Activated CD8-positive, alpha-beta memory T cell treated with anti-CD3 and anti-CD28 coated beads for 24 hours (primary cell): ENCODE measurements around the gene GALNT9.
"Not testable (repeated sequence)": the region's sequence is repeated elsewhere in the genome, so short reads cannot be mapped to it uniquely, and the experiment has no call there.

Experiments used
- DNase-seq: peaks from one replicate; pipeline ENCODE4 v3.0.0-alpha.2; 2020

GALNT9 gene

DNA sequence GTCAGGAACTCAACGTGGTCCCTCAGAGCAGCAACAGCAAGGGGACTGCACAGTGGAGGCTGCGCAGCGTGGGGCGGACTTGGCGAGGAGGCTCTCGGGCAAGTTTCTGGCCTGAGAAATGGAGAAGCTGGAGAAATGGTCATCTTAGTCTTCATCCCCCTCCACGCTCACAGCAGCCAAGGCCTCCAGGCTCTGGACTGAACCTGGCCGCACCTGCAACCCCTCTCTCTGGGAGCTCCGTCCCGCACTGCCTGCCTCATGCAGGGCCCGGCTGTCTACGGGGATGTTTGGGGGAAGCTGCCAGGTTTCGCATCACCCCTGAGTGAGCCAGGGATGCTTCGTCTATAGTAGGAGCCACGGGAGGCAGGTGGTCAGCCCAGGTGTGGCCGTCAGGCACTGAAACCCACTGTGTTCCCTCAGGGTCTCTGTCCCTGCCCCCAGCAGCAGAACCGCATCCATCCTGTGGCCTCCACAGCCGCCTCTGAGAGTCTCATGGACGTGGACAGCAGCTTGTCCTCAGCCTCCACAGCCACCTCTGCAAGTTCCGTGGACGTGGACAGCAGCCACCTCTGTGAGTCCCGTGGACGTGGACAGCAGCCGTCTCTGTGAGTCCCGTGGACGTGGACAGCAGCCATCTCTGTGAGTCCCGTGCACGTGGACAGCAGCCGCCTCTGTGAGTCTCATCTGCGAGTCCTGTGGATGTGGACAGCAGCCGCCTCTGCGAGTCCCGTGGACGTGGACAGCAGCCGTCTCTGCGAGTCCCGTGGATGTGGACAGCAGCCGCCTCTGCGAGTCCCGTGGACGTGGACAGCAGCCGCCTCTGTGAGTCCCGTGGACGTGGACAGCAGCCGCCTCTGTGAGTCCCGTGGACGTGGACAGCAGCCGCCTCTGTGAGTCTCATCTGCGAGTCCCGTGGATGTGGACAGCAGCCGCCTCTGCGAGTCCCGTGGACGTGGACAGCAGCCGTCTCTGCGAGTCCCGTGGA is 29.1 kb upstream of the GALNT9 start:
- not testable (repeated sequence) for DNase-seq

DNA sequence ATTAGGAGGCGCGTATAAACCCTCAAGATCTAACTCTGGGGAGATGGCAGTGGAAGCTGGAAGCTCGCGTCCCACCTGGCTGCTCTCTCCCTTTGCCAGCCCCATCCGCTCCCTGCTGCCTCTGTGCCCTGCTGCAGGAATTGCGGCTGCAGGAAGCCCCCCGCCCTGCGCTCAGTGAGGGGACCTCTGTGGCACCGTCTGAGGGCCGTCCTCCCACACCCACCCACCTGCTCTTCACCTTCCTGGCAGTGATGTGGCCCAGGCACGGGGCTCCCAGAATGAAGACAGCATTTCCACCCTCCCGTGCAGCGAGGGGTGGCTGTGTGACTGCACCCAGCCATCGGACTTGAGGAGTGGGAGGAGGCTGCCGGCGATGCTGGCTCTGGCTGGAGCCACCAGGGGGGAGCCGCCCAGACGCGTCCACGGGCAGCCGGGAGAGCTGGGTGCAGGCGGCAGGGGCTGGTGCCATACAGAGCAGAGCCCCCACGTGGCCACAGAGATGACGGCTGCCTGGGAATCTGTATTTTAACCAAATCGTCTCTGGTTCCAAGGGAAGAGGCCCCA is 28.3 kb upstream of the GALNT9 start:
- no peak for DNase-seq

DNA sequence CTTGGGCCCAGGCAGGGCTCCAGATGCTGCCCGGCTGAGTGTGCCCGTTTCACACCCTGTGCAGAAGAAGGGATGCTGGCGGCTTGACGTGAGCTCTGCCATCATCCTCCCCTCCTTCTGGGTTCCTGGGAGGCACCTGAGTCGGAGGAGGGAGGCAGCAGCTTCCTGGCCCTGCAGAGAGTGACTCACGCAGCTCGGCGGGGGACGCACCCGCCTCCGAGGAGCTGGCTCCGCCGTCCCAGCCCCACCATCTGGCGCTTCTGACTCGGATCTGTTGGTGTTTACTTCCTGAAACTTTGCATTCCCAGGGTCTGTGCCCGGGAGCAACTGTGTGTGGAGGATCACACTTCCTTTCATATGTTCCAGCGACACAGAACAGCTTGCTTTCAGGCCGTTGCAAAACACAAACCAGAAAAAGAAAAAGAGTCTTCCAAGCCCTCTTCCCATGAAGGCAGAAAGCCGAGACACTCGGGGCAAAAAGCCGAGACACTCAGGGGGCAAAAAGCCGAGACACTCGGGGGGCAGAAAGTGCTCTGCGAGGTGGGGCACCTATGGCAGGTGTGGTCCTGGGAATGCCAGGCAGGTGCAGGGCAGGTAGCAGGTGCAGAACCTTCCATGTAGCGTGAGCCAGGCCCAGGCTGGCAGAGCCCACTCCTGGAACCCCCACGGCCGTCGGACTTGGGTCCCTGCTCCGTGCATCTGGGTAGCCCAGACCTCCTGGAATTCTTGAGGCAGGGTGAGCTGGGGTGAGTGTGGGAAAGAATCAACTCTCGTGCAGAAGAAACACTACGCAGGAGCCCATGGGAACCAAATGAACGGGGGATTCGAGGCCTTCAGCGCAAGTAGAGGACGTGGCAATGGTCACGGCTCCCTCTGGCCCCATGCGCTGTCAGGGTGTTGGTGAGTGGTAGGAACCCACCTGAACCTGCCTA is 27.6 kb upstream of the GALNT9 start:
- no peak for DNase-seq

DNA sequence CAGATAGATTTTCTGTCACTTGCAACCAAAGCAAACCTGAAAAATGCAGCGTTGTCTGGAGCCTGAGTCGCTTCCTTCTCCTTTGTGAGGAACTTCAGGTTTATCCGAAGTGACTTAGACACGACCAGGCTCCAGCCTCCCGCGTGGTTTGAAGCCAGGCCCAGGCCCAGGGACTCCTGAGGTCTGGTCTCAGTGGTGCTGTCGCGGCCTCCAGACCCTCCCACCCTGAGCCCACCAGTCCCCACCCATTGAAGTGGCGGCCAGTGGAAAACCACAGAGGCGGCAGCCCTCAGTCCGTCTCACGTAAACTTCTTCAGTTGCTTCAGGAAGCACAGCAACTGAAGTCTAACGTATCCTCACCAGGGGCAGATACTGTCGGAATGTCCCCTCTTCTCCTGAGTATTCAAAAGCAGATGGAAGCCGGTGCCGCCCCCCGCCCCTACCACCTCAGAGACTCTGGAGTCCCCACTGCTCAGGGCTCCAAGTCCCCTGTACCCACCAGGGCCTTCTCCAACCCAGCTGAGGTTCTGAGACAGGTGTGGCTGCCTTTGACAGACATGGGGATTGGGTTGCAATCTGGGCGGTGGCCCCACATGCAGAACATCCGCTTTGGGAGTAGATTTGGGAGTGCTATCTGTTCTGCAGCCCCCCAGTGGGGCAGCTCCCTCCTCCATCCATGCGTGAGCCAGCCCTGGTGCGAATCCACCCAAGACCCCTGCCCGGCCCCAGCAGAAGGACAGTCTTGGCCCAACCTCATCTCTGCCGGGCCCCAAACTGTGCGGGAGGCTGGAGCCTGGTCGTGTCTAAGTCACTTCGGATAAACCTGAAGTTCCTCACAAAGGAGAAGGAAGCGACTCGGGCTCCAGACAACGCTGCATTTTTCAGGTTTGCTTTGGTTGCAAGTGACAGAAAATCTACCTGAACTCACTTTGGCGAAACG is 26.6 kb upstream of the GALNT9 start:
- no peak for DNase-seq

DNA sequence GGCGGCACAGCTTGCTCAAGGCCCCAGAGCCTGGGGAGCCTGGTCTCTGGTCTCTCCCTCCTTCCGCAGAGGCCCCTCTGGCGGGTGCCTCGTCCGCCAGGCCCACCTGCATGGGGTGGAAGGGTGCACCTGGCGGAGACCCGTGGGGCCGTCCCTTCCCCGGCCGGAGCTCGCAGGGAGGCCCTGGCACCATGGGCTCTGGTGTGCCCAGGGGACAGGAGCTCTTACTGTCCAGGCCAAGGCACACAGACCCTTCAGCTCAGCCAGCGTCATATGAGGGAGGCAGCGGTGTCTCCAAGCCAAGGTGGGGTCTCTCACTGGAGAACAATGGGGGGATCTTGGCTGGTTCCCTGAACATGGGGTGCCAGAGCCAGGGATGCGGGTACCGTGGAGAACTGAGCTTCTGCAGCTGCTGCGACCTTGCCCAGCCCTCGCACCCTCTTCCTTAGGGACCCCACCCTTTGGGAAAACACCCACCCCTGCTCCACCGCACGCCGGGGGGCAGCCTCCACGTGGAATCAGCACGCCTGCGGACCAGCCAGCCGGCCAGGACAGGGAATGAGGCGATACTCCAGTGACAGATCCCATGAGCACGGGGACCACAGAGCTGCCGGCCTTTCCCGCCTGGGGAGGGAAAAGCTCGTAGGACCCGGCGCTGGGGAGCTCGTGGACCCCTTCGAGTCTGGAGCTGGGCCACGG is 25.7 kb upstream of the GALNT9 start:
- no peak for DNase-seq

DNA sequence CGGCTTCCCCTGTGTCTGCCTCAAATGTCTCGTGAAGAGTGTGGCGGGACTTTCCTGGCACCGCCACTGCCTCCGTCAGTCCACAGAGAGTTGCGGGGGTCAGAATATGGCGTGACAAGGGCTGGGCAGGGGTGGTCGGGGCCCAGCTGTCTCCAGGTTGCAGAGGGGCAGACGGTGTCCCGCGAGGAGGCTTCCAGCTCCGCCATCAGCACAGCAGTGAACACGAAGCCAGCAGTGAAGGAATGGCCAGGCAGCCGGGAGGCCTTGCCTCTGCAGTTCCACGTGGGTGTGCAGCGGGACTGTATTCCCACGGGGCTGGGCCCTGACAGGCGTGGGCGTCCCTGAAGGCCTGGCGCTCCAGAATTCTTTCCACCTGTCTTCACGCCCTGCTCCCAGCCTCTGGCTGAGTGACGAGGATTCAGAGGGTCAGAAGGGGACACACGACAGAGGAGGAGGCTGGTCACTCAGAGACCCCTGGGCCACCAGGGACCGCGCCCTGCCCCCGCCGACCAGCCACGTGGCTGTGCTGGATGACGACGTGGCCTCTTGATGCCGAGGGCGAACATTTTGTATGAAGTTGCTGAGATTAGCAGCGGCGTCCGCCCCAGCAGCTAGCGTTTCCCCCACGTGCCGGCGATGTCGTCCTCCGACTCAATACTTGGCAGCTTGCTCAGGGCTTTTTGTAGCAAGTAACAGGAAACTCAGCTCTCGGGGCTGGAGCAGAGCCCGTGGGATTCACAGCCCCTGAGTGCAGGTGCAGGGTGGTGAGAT is 25.0 kb upstream of the GALNT9 start:
- no peak for DNase-seq

DNA sequence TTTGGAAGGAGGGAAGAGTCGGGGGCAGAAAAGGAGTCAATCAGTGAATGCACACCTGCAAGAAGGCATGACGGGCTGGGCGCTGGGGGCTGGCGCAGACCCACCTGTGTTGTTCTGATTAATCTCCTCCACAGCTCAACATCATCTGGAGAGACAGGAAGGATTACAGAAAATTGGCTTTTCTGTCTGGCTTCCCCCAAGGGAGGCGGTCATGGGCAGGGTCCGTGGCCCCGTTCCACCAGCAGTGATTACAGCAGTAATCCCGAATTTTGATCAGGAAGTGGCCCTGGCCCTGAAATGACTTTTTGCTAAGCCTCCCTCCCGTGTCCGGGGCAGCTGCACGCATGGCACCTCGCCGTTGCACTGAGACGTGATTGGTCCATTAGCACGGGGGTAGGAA is 24.4 kb upstream of the GALNT9 start:
- no peak for DNase-seq

DNA sequence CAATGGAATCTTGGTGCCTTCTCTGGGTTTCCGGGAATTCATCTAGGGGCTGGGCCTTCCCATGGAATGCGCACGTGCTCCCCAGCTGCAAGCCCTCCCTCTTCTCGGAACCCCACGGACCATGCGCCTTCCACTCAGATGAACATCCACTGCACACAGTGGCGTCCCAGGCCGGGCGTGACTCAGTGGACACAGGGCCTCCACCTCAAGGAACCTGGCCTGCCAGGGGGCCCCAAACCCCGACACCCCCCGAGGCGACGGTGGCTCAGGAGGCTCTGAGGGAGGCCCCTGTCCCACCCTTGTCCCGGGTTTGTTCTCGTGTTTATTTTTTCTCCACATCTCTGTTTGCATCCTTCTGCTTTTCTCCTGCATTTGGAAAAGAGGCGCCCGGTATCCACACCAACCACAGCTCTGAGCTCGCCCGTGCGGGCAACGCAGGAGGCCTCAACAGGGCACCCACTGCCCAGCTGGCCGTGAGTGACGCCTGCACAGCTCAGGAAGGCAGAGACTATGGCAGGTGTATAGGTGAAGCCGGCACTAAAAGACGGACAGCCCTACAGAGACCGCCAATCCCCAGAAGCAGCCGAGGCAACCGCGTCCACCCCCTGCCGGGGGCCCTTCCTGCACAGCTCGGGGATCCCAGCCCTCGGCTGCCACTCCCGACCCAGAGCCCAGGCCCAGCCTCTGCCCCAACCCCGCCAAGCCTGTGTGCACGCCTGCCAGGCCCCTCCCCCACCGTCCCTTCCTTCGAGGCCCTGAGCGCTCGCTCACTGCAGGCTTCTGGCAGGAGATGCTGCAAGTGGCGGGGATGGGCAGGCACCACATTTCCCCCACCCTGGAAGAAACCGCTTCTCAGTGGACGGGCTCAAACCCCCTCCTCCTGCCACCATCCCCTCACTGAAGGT is 23.8 kb upstream of the GALNT9 start:
- DNase-seq = no peak

DNA sequence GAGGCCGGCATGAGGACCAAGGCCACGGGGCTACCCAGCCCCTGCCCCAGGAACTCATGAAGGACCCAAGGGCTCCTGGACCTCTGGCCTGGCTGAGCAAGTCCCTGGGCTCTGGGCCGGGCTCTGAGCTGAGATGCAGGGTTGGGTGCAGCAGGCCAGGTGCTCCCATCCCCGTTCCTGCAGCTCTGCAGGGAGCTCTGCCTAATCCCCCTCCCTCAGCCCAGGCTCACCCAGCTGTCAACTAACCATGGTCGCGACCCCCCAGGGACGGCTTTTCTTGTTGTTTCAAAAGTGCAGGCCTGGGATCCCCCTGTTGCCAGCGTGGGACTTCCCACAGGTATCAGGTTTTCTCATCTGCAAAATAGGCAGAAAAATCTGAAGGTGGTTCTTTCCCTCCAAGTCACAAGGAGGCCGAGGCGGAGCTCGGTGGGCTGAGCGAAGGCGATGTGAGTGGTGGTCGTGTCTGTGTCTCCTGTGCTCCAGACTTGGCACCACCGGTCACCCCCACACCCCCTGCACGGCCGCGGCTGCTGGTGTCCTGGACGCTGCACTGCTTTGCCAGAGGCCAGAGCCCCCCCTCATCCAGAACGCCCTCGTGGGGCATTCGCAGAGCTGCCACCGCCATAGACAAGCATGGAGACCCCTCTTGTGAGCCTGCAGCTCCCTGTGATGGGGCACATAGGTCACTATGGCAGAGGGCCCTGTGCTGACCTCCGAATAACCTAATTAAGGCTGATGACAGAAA is 22.5 kb upstream of the GALNT9 start:
- DNase-seq = no peak

DNA sequence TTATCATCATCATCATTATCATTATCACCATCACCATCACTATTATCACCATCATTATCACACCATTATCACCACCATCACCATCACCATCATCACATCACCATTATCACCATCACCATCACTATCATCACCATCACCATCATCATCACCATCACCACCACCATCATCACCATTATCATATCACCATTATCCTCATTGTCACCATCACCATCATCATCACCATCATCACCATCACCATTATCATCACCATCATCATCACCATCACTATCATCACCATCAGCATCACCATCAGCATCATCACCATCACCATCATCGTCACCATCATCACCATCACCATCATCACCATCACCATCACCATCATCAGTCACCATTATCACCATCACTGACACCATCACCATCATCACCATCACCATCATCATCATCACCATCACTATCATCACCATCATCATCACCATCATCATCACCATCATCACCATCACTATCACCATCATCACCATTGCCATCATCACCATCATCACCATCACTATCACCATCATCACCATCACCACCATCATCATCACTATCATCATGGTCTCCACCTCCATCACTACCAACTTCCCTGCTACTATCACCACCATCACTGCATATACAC is 20.2 kb upstream of the GALNT9 start:
- no peak for DNase-seq

DNA sequence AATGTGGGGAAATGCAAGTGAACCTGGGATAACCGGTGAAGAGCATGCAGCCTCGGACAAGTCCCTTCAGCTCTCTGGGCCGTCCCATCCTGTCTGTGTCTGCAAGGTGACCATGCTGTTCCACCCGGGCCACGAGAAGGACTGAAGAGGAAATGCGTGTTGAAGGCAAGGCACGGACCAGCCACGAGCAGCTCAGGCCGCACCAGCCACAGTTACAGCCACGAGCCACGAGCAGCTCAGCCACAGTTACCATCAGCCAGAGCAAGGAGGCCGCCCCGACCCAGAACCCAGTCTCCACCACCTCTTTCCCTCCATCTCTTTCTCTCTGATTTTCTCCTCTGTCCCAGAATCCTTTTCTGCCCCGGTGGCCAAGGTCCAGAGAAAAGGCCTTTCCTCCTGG is 18.8 kb upstream of the GALNT9 start:
- no peak for DNase-seq

DNA sequence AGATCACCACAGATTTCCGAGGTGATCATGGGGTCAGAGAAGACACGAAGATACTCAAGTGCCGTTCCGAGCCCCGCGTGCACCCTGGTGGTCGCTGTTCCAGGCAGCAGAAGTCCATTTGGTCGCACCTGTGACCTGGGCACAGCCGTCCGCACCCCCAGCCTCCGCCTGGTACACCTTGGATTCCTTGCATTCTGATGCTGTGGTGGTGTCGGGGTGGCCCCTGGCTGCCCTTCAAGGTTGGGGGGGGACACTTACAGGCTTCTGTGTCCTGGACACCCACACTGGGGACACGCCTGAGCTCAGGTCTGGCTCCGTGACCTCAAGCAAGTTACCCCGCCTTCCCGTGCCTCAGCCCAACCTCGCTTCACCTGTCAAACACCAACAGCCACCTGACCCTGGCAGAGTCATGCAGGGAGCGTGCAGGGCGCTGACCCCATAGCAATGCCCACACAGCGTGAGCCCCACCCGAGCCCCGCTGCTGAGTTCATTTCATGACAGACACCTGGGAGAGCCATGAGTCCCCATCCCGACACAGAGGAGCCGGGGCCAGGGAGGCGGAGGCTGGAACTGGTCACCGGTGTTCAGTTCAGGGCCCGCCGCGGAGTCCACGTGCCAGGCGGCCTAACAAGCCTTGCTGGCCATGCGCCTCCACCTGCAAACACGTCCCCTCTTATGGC is 17.9 kb upstream of the GALNT9 start:
- DNase-seq = no peak

DNA sequence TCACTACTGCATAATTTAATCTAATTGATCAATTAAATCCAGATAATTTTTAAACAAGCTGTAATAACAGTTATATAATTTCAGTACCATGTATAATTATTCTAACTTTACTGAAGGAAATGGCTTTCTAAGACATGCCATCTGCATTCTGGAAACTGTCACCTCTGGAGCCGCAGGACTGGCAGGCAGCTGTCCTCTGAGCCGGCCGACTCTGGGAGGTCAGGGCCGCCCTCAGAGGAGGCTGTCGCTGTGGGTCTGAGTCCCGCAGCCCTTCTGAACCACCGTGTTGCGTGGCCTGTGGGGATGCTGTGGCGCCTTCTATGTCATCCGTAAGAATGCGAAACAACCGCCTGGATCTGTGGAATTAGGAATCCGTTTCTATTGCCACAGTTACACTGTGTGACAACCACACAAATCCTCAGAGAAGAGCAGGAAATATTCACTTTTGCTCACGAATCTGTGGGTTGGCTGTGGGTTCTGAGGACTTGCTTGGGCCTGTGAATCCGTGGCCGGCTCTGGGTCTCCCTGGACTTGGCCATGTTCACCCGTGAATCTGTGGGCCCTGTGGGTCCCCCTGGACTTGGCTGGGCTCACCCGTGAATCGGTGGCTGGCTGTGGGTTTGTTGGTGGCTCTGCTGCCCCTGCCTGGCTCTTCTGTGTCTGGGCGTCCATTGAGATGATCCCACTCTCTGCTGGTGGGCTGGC is 17.2 kb upstream of the GALNT9 start:
- DNase-seq = no peak

DNA sequence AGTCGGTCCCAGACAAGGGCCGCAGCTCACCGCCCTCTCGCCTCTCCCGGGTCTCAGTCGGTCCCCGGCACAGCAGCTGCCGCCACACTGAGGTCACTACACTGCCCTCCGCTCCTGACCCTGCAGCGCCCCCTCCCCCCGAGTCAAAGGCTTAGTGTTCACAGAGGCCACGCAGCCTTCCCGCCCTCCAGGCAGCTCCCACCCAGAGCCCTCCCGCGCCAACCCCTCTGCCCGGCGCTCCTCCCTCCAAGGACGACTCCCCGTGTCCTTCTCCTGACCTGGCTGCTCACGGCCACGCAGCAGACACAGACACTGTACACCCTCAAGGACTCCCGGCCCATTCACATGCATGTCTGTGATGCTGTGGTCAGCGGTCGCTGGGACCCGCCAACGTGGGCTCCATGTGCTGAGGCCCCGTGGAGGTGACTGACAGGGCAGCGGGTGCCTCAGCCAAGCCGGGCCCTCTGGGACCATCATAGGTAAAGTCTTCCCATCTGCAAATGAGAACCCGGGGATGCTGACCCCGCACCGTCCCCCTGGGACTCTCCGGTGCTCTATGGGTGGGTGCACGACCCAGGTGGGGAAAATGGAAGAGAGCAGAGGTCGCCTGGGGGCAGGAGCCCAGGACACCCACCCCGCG is 16.3 kb upstream of the GALNT9 start:
- no peak for DNase-seq

DNA sequence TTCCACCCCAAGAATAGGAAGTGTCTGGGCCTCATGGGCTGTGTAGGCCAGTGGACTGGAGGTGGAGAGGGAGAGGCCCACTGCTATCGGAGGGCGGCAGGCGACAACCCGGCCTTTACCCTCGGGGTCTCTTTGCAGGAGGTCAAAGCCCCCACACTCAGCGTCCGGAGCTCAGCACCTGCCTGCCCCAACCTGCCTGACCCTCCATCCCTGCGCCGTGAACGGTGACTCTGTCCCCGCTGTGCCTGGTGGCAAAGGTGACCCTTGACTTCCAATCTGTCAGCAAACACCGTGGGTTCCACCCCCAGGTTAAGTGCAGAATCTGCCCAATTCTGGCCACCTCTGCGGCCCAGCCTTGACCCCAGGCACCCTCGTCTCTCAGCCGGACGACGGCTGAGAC is 15.7 kb upstream of the GALNT9 start:
- no peak for DNase-seq

DNA sequence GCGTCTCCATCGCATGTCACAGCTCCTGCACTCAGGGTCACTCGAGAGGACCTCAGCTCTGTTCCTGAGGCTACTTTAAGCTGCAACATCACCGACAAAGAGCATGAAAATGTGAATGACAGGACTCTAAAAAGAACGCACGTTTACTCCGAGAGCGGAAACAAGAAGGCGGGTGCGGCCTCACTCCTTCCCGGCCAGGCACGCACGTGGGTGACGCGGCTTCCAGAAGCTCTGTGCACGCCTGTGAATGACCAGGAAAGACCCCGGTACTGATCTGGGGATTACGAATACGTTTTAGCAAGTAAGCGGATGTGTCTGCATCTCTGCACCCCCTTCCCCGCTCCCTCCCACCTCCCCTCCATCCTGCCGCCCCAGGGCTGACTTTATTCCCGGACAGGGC is 15.2 kb upstream of the GALNT9 start:
- DNase-seq = no peak

DNA sequence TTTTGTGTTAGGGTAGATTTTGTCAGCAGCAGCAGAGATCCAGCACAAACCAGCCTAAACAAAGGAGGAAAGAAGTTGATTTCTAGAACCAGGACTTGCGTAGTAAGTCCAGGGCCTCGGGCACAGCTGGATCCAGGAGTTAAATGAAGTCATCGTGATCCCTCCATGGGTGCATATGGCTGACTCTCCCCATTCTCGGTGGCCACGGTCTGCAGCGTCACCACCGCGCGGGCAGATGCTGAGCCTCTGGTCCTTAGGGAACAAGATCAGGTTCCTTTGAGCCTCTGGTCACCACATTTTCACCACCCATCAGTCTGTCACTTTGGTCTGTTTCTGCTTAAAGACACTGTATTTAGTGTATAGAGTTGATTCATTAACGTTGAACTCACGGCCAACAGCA is 14.8 kb upstream of the GALNT9 start:
- DNase-seq = no peak
